Lower leg skin (tissue), 4 donors: ENCODE results near the gene KPNA5. TPM values are rescaled to one million over a fixed set of nuclear protein-coding genes. Genes with fewer than 3 reads are reported as not detected.

ENCODE experiments used
- DNase-seq, 2 donors: peaks; one replicate each; pipeline ENCODE4 v3.0.0-alpha.2; 2019; ENCODE audit warnings: low spot score in 2 of 2
- H3K4me3 ChIP-seq: fragments of 200-600 bp; sonication (generic); 2 replicates; pipeline ENCODE4 v1.5.1; 2017; ENCODE audit warnings: mild to moderate bottlenecking, low read depth; ENCODE audit not compliant: poor library complexity, severe bottlenecking
- POLR2A ChIP-seq, 2 donors: fragments of 450-650 bp; IDR thresholded peaks; one replicate each; pipeline ENCODE4 v1.6.1; 2016 to 2017; ENCODE audit warnings: antibody characterized with exemption in 2 of 2, mild to moderate bottlenecking in 1 of 2, moderate library complexity in 1 of 2
- WGBS, 2 donors: methylation state at CpG; one replicate each; pipeline ENCODE4 v1.1.5; 2018; 5-methylcytosine and 5-hydroxymethylcytosine counted together
- intact Hi-C: fragments of 100-400 bp; cut with DNase I; formaldehyde crosslinking; loops from one replicate; pipeline ENCODE4 v1.15.0; 2023; ENCODE audit warnings: low total_unique reads
- total RNA-seq, 4 donors: library from RNA; depleted of rRNA; stranded (reverse); fragments of >200 nt; gene quantifications; one replicate each; pipeline ENCODE4 v1.1.0, GENCODE V29; 2016
- TF ChIP-seq, protein P1 (sequence below), 3 donors: fragments of 450-650 bp; IDR thresholded peaks; one replicate each; pipeline ENCODE4 v1.5.1; 2016; ENCODE audit warnings: antibody characterized with exemption in 3 of 3, mild to moderate bottlenecking in 3 of 3, moderate library complexity in 2 of 3

Gene KPNA5
- total RNA-seq, result 10 to 100 TPM in 1 of 4 donors, 1 to 10 TPM in 3; 6.3 to 22.2 (median 8.9) TPM

- intact Hi-C loops, result no loop called here
- 0% methylated on average over 45 to 46 of the region's 69 CpGs for WGBS, 2 donors
- H3K4me3 ChIP-seq, result peak within 1 kb of the TSS; percentile 79
- peak; percentile 86 to 97 for DNase-seq
- TF ChIP-seq, protein P1, sequence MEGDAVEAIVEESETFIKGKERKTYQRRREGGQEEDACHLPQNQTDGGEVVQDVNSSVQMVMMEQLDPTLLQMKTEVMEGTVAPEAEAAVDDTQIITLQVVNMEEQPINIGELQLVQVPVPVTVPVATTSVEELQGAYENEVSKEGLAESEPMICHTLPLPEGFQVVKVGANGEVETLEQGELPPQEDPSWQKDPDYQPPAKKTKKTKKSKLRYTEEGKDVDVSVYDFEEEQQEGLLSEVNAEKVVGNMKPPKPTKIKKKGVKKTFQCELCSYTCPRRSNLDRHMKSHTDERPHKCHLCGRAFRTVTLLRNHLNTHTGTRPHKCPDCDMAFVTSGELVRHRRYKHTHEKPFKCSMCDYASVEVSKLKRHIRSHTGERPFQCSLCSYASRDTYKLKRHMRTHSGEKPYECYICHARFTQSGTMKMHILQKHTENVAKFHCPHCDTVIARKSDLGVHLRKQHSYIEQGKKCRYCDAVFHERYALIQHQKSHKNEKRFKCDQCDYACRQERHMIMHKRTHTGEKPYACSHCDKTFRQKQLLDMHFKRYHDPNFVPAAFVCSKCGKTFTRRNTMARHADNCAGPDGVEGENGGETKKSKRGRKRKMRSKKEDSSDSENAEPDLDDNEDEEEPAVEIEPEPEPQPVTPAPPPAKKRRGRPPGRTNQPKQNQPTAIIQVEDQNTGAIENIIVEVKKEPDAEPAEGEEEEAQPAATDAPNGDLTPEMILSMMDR (IDR thresholded peaks at IDR 0.05), result no peak
- no peak for TF ChIP-seq POLR2A (IDR thresholded peaks at IDR 0.05)
These were observed at the start of gene KPNA5 for GRCh38 chr6:116680880-116681672. Gene KPNA5, plus strand, starts transcription at chr6:116681211. Its CDS starts 124 bp downstream, at chr6:116681335.

- H3K4me3 ChIP-seq, result no peak overlapping the region
- intact Hi-C loops, result no loop called here
- TF ChIP-seq, protein P1 (IDR thresholded peaks at IDR 0.05), result no peak
- no peak for TF ChIP-seq POLR2A (IDR thresholded peaks at IDR 0.05)
- WGBS, 2 donors, result 57 to 65% methylated on average over 5 of the region's 5 CpGs
- DNase-seq, result no peak
These were observed 49.5 kb upstream of the KPNA5 start for GRCh38 chr6:116631379-116631990.

DNA sequence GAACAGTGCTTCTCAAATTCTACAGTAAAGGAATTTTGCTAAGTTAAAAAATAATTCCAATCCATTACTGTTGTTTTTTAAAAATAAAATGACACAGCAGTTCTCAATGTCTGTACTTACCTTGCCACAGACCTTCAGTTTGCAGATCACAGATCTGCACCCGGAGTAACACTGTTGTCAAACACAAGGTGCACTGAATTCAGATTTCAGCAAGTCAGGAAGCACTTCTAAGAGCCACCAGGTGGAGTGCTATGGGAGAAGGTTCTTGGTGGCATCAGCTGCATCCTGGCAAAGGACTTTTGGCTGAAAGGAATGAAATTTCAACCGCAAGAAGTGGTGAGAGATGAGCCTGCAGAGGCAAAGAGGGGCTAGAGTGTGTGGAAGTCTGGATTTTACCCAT, 47.3 kb upstream of the KPNA5 start:
- WGBS, 2 donors, result 88 to 95% methylated on average over 2 of the region's 2 CpGs
- no peak for DNase-seq
- TF ChIP-seq POLR2A (IDR thresholded peaks at IDR 0.05), result no peak
- TF ChIP-seq, protein P1 (IDR thresholded peaks at IDR 0.05), result no peak
- intact Hi-C loops, result no loop called here
- no peak overlapping the region for H3K4me3 ChIP-seq

- TF ChIP-seq, protein P1 (IDR thresholded peaks at IDR 0.05), result no peak
- no peak for TF ChIP-seq POLR2A (IDR thresholded peaks at IDR 0.05)
- DNase-seq, result no peak
- no peak overlapping the region for H3K4me3 ChIP-seq
- 55 to 77% methylated on average over 5 of the region's 5 CpGs for WGBS, 2 donors
- intact Hi-C loops, result no loop called here
These were observed 32.9 kb upstream of the KPNA5 start for GRCh38 chr6:116648156-116648555.

GRCh38 chr6:116649129-116649528, 31.9 kb upstream of the KPNA5 start:
- no peak overlapping the region for H3K4me3 ChIP-seq
- intact Hi-C loops, result no loop called here
- no peak for DNase-seq
- 86 to 87% methylated on average over 3 of the region's 3 CpGs for WGBS, 2 donors
- TF ChIP-seq, protein P1 (IDR thresholded peaks at IDR 0.05), result no peak
- no peak for TF ChIP-seq POLR2A (IDR thresholded peaks at IDR 0.05)
